ENCODE data around the gene SEMA4D. TPM values are rescaled to one million over a fixed set of nuclear protein-coding genes. Genes with fewer than 3 reads are reported as not detected.

The SEMA4D gene
- polyA plus RNA-seq, 1 donor from 2014 or later = 34.0 TPM

- H3F3A ChIP-seq (ENCODE audit: insufficient read depth, low read length, poor library complexity, severe bottlenecking) = no peaks in the 10 kb centered on the region
Measured at GRCh38 chr9:89431930-89432725, 65.8 kb downstream of the SEMA4D start.

GRCh38 chr9:89430995-89431394 lies 66.9 kb downstream of the SEMA4D start:
- H3K9ac ChIP-seq (ENCODE audit: low read length) = no peak overlapping the region
- no peaks in the 10 kb centered on the region for H4K20me1 ChIP-seq (ENCODE audit: insufficient read depth)
- H3K79me2 ChIP-seq (replicated peaks; ENCODE audit: insufficient read depth, low read length) = peaks cover 24% of the 10 kb centered on the region
- H3K9me2 ChIP-seq (ENCODE audit: insufficient read depth, low read length) = no peaks in the 10 kb centered on the region
- no peak overlapping the region for H3K27ac ChIP-seq (ENCODE audit: low read length)
- H2AFZ ChIP-seq (ENCODE audit: low read depth, low read length) = no peak overlapping the region
- H3K36me3 ChIP-seq (ENCODE audit: insufficient read depth, low read length) = no peaks in the 10 kb centered on the region
- no peak overlapping the region for H3K4me3 ChIP-seq (ENCODE audit: low read length)
- H3F3A ChIP-seq (ENCODE audit: insufficient read depth, low read length, poor library complexity, severe bottlenecking) = no peaks in the 10 kb centered on the region
- no peak overlapping the region for H3K4me2 ChIP-seq (ENCODE audit: low read length)
- TF ChIP-seq MXI1 (conservative IDR thresholded peaks at IDR 0.05; ENCODE audit: poor library complexity, severe bottlenecking) = no peak
- no peak for TF ChIP-seq RAD21 (conservative IDR thresholded peaks at IDR 0.05)
- no peak for TF ChIP-seq TAF1 (IDR thresholded peaks at IDR 0.05; ENCODE audit: low read depth)
- TF ChIP-seq CTCF (IDR thresholded peaks at IDR 0.05; ENCODE audit: poor library complexity, severe bottlenecking) = no peak
- no peak for TF ChIP-seq EP300 (conservative IDR thresholded peaks at IDR 0.05; ENCODE audit: poor library complexity, severe bottlenecking)
- no peak for TF ChIP-seq SMC3 (conservative IDR thresholded peaks at IDR 0.05; ENCODE audit: poor library complexity)
- TF ChIP-seq EZH2 (IDR thresholded peaks at IDR 0.05; ENCODE audit: borderline replicate concordance, insufficient read depth, low read length, poor library complexity, severe bottlenecking) = no peak
- H3K27me3 ChIP-seq (ENCODE audit: insufficient read depth, low read depth, low read length) = no peaks in the 10 kb centered on the region
- no peaks in the 10 kb centered on the region for H3K9me3 ChIP-seq (ENCODE audit: low read length)

More at GRCh38 chr9:89431930-89432725, 65.8 kb downstream of the SEMA4D start:
- TF ChIP-seq SMC3 (conservative IDR thresholded peaks at IDR 0.05; ENCODE audit: poor library complexity) (no peak), POLR2AphosphoS5 (IDR thresholded peaks at IDR 0.05) (no peak), CTCF (IDR thresholded peaks at IDR 0.05; ENCODE audit: poor library complexity, severe bottlenecking) (no peak), RAD21 (conservative IDR thresholded peaks at IDR 0.05) (no peak), TAF1 (IDR thresholded peaks at IDR 0.05; ENCODE audit: low read depth) (no peak), EP300 (conservative IDR thresholded peaks at IDR 0.05; ENCODE audit: poor library complexity, severe bottlenecking) (no peak)
- Histone ChIP-seq H3K4me2 (ENCODE audit: low read length) (no peak overlapping the region), H3K27ac (ENCODE audit: low read length) (no peak overlapping the region), H4K20me1 (ENCODE audit: insufficient read depth) (no peaks in the 10 kb centered on the region), H3K9me3 (ENCODE audit: low read length) (no peaks in the 10 kb centered on the region), H3K79me2 (replicated peaks; ENCODE audit: insufficient read depth, low read length) (peaks cover 15% of the 10 kb centered on the region), H3K4me3 (ENCODE audit: low read length) (no peak overlapping the region), H3K9me2 (ENCODE audit: insufficient read depth, low read length) (no peaks in the 10 kb centered on the region), H3K9ac (ENCODE audit: low read length) (no peak overlapping the region), H3K27me3 (ENCODE audit: insufficient read depth, low read depth, low read length) (no peaks in the 10 kb centered on the region), H2AFZ (ENCODE audit: low read depth, low read length) (no peak overlapping the region), H3K36me3 (ENCODE audit: insufficient read depth, low read length) (no peaks in the 10 kb centered on the region)
